Diencephalon (tissue), 1 donor: ENCODE measurements around the gene DBNL. TPM values are rescaled to one million over a fixed set of nuclear protein-coding genes. Genes with fewer than 3 reads are reported as not detected.

Source experiments
- total RNA-seq: library from RNA; depleted of rRNA; stranded (reverse); fragments of >200 nt; gene quantifications from one replicate; pipeline ENCODE4 v1.2.3, GENCODE V29; 2014

The DBNL gene
- 56.1 TPM for total RNA-seq

DNA sequence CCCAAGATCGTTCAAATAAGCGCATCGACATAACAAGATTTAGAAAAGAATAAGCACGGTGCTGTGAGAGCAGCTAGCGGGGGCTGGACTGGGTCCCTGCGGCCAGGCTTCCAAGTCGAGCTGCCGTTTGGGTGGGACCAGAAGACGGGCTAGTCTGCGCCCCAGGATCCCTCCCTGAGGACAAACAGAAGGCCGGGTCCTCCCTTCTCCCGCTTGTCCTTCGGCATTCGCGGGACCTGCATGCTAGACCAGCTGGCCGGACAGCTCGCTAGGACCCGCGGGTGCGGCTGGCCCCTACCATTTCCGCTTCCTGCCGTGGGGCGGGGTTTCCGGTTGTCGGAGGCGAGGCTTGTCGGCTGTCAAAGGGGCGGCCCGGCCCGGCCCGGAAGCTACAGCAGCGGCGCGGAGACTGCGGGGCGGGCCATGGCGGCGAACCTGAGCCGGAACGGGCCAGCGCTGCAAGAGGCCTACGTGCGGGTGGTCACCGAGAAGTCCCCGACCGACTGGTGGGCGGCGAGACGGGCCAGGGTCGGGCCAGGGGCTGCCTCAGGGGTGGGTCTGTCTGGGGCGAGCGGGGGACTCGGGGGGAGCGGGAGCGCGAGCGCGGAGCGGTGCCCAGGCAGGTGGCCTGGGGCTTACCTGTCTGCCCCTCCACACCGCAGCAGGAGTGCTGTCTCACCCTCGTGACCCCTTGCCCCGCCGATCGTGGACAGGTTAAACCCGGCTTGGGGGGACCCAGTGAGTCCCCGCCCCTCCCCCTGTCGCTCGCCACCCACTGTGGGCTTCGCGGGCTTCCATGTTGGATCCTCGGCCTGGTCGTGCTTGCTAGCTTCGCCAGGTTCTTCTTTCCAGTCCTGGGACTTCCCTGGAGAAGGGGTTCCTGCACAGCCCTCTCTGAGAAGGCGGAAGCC lies at the start of gene DBNL:
TSS of gene DBNL (plus strand) at position 388 of the 911 bp plus-strand sequence. CDS start at position 424, 36 bp downstream.

DNA sequence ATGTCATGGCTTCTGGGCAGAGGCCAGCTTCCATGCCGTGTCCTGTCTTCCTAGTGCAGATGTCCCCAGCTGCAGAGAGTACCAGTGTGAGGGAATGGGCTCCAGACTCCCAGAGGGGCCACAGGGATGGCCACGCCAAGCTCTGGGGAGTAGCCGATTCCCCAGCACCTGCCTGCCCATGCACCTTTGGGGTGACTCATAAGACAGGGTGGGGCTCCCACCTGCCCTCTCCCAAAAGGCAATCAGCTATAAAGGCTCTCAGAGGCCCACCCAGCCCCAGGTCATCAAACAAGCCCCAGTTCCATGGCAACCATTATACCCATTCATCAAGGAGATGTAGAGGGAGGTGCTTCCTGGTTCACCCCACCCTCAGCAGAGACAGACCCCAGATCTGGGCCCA lies 47.0 kb upstream of the DBNL start, which contains the start of gene SPDYE1:
TSS of gene SPDYE1 (plus strand) at position 366 of the 400 bp plus-strand sequence. CDS start 2,053 bp downstream, outside the sequence.

DNA sequence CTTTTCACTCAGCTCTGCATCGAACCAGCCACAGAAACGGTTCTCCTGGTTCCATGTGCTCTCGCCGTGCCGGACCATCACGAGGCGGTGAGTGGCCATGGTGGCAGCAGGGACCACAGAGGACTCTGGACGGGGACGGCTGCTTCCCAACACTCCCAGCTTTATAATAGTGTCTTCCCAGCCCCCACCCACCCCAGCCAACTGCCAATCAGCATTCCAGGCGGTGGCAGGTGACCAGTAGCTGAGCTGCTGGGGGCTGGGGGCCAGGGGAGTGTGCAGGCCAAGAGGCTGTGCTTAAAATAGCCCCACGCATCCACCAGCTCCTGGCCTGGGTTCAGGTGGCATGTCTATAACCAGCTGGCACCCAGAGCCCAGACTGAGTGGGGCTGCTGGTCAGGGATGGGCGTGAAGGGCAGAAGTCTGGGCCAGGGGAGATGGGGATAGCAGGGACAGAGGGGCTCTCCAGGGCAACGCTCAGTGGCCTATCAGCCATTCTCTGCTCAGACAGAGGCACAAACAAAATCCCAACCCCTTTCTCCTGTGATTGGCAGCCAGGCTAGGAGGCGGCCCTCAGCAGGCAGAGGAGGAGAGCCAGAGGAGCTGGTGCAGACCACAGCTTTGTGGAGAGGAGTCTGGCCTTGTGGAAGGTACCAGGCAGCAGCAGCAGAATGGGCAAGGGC lies 21.1 kb downstream of the DBNL start, which contains the start of gene PGAM2:
TSS of gene PGAM2 (minus strand) at position 137 of the 680 bp plus-strand sequence. CDS start at position 99, 38 bp downstream.

DNA sequence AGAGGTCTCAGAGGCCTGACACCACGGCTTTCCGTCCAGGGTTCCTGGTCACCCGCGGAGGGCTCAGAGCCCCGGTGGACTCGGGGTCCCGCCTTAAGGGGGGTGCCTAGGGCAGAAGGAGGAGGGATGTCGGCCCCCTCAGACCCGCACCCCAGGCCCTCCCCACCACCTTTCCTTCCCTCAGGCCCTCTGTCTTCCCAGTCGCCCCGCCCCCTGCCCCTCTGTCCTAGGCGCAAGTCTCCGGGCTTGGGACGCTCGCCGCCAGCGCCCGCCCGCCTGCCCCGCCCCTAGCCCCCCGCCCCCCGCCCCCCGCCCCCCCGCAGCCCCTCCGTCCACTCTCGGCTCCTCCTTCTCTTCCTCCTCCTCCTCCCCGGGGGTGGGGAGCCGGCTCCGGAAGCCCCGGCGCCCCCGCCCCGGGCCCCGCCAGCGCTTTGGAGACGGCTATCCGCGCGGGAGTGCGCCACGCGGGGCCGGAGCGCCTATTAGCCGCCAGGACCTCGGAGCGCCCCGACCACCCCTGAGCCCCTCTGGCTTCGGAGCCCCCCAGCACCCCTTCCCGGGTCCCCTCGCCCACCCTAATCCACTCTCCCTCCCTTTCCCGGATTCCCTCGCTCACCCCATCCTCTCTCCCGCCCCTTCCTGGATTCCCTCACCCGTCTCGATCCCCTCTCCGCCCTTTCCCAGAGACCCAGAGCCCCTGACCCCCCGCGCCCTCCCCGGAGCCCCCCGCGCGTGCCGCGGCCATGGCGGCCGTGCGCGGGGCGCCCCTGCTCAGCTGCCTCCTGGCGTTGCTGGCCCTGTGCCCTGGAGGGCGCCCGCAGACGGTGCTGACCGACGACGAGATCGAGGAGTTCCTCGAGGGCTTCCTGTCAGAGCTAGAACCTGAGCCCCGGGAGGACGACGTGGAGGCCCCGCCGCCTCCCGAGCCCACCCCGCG lies 59.7 kb downstream of the DBNL start, which contains the start of gene AEBP1:
TSS of gene AEBP1 (plus strand) at position 423 of the 937 bp plus-strand sequence. CDS start at position 744, 321 bp downstream.

Other genes with a start within 250 kb of the DBNL start
- gene MRPS24, start 175.2 kb upstream of the DBNL start, total RNA-seq: 34.1 TPM
- 34.8 TPM for gene URGCP, start 138.1 kb upstream of the DBNL start, total RNA-seq
- gene UBE2D4, start 118.3 kb upstream of the DBNL start, total RNA-seq: 14.3 TPM
- gene SPDYE1, start 46.8 kb upstream of the DBNL start, total RNA-seq: not detected
- gene PGAM2, start 20.9 kb downstream of the DBNL start, total RNA-seq: 16.4 TPM
- 8.8 TPM for gene POLM, start 37.8 kb downstream of the DBNL start, total RNA-seq
- 9.7 TPM for gene AEBP1, start 59.6 kb downstream of the DBNL start, total RNA-seq
- gene POLD2, start 78.8 kb downstream of the DBNL start, total RNA-seq: 52.6 TPM
- not detected for gene MYL7, start 96.6 kb downstream of the DBNL start, total RNA-seq
- 13.8 TPM for gene GCK, start 144.7 kb downstream of the DBNL start, total RNA-seq
- 74.3 TPM for gene YKT6, start 156.3 kb downstream of the DBNL start, total RNA-seq